ENCODE measurements around the gene OR6B2.
A peak's percentile ranks its signal among the peaks of the same experiment; 100 is the strongest.

Gene OR6B2

DNA sequence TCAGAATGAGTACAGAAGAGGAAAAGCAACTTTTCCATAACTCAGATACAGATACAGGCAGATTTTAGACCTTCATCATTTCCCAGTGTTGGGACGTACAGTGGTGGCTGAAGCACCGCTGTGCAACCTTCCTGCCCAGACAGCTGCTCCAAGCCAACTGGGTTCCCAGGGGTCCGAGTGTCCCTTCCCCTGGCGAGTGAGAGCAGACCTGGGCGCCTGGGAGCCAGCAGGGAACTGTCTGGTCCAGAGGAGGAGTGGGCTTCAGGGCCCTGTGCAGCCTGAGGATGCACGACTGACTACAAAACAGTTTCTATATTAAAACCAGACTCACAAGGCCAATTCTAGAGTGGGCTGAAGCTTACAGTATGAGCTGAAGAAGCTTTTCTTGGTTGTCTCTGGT is 11.1 kb upstream of the OR6B2 start:
- DNase-seq (ENCODE audit: low spot score): no peak

DNA sequence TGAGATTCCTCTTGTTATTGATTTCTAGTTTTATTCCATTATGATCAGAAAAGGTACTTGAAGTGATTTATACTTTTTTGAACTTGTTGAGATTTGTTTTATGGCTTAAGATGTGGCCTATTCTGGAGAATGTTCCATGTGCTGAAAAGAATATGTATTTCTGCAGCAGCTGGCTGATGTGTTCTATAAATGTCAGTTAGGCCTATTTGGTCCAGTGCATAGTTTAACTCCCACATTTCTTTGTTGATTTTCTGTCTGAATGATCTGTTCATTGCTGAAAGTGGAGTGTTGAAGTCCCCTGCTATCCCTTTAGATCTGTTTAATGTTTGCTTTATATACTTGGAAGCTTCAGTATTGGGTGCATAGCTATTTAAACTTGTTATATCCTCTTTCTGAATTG is 7.1 kb upstream of the OR6B2 start:
- no peak for DNase-seq (ENCODE audit: low spot score)

DNA sequence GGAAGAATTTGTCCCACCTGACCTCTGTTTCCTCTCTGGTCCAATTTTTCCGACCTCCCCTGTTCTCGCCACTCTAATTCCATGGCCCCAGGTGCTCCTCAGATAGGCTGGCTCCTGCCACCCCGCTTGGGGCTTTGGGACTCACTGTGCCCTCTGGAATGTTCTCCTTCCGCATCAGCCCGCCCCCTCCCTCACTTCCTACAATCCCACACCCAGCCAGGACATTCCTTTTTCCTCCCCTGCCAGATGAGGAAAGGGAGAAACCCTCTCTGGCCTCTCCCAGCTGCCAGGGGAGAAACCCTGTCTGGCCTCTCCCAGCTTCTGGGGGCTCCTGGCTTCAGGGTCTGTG is 3.1 kb upstream of the OR6B2 start:
- no peak for DNase-seq (ENCODE audit: low spot score)

DNA sequence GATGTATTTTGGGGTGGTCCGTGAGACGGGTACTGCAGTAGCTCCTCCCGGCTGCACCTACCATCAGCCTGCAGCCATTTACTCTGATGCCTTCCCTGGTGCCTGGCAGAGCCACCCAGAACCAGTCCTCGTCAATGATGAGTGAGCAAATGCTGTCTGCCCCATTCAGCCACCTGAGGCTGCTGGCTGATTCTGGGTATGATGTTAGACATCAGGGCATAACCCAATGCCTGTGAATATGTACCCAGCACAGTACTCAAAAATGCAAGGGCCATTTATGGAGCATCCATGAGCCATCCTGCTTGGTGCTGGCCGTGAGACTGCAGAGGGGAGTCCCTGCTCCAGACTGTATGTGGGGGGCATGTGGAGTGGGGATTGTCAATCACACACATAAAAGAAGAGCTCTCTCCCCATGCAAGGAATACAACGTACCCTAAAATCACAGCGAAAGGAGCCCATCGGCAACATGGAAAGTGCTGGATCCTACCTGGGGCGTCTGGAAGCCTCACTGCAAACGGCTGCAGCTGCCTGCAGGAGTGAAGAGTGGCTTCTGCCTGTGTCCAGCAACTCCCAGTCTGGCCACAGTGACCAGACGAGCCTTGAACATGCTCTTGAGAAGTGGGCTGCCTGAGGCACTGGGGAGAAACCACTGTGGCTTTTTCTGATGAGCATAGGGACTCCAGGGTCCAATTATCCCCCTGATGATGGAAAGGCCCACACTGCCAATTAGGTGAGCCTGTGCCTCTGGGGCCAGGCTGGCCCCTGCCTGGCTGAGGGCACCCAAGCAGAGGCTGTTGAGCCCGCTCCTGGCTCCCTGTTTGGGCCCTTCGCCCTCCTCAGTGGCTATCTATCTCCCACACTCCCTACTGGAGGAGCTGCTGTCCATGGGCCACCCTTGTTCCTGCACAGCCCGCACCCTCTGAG is 2.4 kb upstream of the OR6B2 start:
- DNase-seq (ENCODE audit: low spot score): no peak

DNA sequence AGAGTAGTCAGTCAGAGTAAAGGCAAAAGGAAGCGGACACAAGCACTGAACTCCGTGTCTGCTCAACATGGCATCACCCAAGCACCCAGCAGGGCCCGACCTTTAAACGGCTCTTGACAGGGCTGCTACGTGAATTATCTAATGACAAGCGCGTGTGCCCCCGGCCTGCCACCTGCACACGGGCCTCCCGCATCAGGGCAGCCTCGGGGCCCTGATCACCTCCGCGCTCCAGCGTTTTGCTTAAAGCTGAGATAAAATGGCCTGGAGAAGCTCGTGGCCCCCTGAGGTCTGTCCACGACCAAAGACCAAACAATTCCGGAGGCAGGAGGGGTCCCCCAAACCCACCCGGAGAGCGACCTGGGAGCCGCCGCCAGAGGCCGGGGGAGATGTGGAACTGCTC is 5.5 kb downstream of the OR6B2 start:
- DNase-seq (ENCODE audit: low spot score): no peak

DNA sequence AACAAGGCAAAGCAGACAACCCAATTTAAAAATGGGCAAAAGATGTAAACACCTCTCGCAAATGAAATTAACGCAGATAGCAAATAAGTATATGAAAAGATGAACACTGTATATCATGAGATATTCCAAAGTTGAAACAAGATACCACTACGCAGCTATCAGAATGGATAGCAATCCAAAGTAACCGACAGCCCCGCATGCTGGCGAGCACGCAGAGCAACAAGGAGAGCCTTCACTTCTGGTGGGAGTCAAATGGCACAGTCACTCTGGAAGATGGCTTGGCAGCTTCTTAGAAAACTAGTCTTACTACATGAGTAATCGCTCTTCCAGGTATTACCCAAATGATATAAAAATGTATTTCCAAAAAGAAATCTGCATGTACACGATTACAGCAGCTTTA is 6.4 kb downstream of the OR6B2 start:
- no peak for DNase-seq (ENCODE audit: low spot score)

DNA sequence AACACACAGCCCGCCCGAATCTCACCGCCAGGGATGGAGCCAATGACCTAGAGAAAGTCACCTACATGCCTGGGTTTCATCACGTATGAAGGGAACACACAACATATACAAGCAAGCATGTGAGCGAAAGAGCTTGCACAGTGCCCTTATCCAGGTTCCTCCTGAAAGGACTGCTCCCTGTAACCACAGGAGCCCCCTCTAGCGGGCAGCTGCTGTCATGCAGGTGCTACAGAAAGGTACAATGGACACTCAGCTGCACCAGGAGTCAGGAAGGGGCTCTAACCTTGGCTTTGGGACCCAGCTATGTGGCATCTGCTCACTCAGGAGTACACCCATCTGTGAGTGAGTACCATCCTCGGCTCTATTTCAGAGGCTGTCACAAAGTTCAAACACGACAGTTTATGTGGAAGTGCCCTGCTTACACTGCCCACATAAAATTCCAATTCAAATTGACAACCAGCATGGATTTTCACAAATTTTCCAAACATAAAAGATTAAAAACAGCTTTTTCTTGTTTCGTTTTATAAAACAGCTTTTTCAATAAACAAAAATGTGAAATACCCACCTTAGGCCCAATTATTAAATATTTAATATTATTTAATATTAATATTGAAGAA is 8.6 kb downstream of the OR6B2 start:
- peak; percentile 73 for DNase-seq (ENCODE audit: low spot score)

DNA sequence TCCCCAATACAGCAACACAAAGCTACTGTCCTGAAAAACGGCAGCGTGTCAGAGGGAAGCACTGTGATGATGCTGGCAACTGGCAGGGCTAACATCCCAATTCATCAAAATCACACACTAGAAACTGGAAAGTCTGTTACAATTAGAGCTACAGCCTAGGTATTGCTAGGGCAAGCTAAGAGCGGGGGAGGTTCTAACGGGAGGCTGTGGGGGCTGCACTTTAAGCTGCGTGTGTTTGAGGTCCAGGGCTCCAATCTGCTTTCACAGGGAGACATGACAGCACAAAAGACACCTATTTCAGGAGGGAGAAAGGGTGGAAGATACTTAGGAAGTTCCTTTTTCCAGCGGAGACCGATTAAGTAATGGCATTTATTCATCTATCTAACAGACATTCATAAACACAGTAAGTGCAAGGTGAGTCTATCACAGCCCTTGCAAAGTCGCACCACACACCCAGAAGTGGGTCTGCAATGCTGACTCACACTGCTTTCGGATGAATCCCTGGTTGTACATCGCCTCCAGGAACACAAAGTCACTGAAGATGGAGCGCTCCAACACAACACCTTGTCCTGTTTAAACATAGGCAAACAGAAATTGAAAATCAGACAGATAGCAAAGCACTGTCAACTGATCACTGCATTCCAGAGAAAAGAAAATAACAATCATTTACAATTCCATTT is 12.0 kb downstream of the OR6B2 start:
- no peak for DNase-seq (ENCODE audit: low spot score)

DNA sequence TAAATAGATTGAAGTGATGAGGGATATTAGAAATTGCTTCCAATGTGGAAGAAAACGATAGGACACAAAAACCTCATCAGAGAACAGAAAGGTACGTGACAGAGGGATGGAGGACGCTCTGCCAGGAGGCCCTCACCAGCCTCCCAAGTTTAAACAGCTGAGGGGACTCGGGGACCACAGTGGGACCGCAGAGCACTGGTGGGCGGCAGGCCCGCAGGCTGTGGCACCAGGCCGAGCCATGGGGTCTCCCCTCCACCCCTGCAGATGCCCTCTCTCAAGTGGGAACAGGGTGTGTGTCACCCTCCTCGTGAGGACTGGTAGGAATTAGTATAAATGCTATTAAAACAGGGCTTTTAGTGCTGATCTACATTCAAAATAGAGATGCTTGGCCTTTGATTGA is 15.9 kb downstream of the OR6B2 start:
- DNase-seq (ENCODE audit: low spot score): no peak

DNA sequence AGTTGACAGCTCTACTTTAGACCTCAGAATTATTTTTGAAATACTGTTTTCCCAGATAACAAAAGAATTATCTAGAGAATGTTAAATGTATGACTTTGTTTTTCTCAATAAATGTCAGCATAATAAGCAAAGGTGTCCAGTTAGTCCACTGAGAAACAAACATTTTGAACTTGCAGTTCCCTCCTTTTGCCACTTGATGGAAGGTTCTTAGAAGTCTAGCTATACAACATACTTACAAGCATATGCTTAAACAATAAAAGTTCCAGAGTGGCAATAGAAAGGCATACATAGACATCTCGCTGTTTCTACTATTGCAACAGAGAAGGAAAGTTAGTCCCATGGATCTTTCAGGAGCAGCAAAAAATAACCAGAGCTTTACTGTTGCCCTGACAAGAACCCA is 16.9 kb downstream of the OR6B2 start:
- no peak for DNase-seq (ENCODE audit: low spot score)

DNA sequence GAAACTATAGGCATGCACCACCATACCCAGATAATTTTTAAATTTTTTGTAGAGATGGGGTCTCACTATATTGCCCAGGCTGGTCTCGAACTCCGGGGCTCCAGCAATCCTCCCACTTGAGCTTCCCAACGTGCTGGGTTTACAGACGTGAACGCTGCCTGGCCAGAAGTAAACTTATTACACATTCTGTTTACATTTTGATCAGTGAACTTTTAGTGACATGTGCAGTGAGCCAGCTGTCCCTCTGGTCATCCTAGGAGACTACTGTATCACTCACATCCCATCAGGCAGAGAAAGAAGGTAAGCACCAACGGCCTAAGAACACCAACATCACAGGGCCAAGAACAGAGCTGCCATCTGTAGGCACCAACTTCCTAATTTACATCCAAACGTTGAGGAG is 27.2 kb downstream of the OR6B2 start:
- no peak for DNase-seq (ENCODE audit: low spot score)

DNA sequence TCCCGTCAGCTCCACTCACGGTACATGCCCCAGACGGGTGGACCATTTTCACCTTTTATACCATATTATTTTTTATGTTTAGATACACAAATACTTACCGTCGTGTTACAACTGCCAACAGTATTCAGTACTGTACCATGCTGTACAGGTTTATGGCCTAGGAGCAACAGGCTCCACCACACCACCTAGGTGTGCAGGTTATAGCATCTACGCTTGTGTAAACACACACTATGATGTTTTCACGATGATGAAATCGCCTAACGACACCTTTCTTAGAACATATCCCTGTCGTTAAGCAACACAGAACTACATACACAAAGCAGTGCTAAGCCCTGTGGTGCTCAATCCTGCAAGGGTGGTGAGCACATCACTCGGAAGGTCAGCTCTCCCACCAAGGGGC is 29.6 kb downstream of the OR6B2 start:
- no peak for DNase-seq (ENCODE audit: low spot score)

DNA sequence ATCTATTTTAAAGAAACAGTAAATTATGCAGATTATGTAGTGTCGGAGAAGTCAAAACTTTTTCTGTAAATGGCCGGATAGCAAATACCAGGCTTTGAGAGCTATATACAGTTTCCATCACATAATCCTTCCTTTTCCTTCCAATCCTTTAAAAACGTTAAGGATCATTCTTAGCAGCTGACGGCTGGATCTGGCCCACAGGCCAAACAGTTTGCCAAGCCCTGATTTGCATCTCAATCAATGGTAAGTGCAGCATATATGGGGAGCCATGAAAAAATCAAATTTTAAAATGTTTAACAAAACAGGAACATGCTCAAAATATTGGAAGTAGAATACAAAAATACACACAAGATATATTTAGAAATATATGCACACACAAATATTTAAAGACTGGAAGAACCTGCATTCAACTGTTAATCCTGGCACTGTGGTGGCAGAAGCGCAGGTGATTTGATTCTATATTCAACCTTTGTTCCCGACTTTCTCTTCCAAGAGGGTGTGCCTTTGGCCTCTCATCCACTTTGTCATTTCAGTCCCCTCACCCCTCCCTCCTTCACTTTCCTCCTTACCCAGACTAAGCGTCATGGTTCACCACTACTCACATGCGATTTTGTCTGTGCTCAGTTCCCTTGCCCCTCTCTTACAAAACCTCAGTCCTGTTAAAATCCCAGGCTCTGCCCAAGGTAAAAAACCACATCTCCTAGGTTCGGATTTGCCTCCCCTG is 32.4 kb downstream of the OR6B2 start:
- DNase-seq (ENCODE audit: low spot score): no peak

DNA sequence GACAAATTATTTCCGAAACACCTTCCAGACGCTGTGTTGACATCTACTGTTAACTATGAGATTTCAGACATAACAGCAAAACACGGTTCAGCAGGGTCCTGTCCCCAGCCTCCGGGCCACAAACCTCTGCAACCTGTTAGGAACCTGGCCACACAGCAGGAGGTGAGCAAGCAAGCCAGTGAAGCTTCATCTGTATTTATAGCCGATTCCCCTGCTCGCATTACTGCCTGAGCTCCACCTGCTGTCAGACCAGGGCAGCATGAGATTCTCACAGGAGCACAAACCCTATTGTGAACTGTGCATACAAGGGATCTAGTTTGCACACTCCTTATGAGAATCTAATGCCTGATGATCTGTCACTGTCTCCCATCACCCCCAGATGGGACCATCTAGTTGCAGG is 36.1 kb downstream of the OR6B2 start:
- no peak for DNase-seq (ENCODE audit: low spot score)

DNA sequence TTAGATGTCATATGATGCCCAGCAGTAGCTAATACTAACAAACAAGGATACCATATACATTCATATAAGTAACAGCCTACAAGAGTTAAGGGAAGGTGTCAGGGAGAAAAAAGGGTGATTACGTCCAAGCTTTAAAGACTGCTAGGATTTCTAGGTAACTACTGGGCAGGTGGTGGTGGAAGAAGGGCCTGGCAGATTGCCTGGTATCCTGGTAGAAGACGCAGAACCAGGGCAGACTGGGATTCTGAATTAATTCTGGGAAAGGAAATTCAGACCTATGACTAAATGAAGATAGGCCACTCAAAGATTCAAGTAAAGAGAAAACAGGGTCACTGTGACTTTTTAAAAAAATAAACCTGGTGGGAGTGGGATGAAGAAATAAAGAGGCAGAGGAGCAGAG is 36.9 kb downstream of the OR6B2 start:
- DNase-seq (ENCODE audit: low spot score): no peak

DNA sequence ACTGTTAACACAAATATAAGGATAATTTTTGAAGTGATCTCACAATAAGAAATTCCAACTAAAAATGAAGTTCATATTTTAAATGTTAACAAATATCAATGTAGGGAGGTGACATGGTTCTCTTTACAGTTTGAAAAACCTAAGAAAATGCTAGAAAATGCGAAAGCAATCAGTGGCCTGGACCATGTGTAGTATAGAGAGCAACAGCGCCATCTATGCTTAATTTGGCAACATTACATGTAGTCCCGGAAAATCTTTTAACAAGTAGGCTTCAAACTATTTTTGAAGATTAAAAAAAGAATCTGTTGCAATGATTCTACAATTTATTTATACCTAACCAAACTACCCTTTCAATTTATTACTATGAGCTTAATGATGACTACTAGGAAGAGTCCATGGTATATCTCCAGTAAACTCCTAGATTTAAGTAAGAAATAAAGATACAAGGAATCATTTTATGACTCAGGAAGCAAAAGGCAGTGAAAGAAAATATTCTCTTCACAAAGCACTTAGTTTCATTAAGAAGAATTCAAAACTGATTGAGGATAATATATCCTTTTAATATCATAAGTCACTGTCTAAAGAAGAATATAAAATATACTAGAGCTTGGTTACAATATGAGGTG is 38.4 kb downstream of the OR6B2 start:
- peak; percentile 31 for DNase-seq (ENCODE audit: low spot score)

DNA sequence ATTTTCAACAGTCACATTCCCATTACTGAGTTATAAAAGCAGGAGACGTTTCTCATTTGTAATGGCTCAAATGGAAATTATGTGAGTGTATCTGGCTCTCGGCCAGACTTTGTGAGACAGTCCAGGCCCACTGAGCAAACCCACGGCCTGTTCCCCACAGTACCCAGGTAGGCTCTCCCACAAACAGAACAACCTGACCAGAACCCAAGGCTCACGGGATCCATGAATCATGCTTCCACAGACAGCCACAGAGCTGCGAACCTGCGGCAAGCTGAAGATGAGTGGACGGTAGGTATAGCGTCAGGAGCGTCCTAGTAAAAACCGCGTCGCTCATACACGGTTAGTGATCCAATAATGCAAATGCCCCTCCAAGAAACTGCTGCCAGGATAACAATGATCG is 39.3 kb downstream of the OR6B2 start:
- no peak for DNase-seq (ENCODE audit: low spot score)

DNA sequence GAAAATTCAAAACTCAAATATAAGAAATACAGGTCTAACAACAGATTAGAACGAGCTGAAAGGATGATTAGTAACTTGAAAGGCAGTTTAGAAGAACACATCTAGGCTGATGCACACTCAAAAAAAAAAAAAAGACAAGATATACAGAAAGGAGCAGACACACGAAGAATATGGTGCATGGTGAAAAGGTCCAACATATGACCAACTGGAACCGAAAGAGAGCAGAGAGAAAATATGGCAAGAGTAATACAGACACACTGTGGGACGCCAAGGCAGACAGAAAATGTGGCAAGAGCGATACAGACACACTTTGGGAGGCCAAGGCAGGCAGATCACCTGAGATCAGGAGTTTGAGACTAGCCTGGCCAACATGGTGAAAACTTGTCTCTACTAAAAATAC is 44.9 kb downstream of the OR6B2 start:
- no peak for DNase-seq (ENCODE audit: low spot score)

DNA sequence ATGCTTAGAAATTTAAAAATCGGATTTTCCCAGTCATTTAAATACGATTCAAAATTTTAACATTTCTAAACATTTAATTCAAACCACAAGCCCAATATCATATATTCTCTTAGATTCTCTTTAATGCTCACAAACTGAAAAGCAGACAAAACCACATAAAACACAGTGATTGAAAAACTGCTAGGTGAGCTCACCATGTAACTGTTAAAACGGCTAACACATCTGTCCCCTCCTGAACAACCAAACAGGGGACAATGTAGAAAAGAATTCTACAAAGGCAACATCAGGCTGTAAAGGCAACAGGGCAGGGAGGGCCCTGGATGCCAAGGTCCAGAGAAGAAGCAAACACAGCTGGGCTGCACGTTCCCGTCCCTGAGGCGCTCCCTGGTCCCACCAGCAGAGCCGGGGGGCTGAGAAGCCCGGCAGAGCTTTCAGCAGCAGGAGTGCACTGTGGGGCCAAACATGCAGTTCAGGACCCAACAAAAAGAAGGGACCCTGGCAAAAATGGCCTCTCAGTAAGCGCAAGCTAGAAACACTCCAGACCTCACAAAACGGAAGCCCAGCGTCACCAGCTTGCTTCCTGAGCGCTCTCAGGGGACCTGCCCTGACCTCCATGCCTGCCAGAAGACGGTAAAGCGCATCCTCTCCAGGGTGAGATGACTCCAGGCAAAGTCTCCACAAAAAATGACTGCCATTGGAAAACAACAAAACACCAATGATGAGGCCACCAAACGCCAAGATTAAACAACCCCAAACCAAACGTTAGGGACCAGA is 45.6 kb downstream of the OR6B2 start:
- no peak for DNase-seq (ENCODE audit: low spot score)

DNA sequence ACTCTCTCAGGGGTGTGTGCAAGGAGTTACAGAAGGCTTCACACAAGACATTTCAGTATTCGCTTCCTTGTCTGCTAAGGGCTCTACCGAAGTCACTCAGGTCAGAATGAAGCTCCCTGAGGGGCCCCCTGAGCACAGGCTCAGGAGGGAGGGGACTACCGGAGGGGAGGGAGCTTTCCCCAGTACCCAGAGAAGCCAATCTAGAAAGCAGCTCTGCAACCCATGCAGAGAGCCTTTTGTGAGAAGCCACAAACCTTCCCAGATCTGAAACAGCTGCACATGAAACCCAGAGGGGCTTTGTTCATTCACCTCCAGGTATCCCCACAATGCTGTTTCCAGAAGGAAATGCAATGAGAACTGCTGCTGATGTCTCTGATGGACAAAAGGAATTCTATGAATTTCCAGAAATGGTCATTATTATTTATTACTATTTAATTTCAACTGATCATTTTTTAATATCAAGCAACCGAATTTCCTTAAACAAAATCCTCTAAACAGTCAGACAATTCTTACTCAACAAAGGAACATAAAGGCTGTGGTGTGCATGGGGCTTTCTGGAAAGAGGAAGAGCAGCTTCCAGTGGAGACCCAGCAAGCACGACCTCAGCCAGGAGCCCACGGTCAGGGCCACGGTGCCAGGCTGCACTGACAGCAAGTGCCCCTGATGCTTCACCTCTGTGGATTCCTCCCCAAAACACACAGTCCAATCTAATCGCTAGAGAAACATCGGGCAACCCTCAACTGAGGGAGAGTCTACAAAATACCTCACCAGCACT is 47.0 kb downstream of the OR6B2 start:
- no peak for DNase-seq (ENCODE audit: low spot score)
